Mammary epithelial cell (primary cell): ENCODE results near the gene IL17D.

Source experiments
- EZH2 ChIP-seq: IDR thresholded peaks from 2 replicates; pipeline ENCODE4 v1.6.1; 2012; ENCODE audit warnings: low read length, inconsistent platforms, borderline replicate concordance
- TF ChIP-seq, protein P1 (sequence below), 2 donors: IDR thresholded peaks in 1 of 2; conservative IDR thresholded peaks in 1 of 2; 2 replicates each; pipeline ENCODE4 v1.5.1; 2011 to 2012; ENCODE audit warnings: inconsistent platforms in 2 of 2, low read length in 2 of 2, mild to moderate bottlenecking in 2 of 2, control low read depth in 1 of 2, low read depth in 1 of 2; ENCODE audit not compliant: insufficient read depth in 1 of 2; ENCODE audit errors: extremely low read depth in 1 of 2

DNA sequence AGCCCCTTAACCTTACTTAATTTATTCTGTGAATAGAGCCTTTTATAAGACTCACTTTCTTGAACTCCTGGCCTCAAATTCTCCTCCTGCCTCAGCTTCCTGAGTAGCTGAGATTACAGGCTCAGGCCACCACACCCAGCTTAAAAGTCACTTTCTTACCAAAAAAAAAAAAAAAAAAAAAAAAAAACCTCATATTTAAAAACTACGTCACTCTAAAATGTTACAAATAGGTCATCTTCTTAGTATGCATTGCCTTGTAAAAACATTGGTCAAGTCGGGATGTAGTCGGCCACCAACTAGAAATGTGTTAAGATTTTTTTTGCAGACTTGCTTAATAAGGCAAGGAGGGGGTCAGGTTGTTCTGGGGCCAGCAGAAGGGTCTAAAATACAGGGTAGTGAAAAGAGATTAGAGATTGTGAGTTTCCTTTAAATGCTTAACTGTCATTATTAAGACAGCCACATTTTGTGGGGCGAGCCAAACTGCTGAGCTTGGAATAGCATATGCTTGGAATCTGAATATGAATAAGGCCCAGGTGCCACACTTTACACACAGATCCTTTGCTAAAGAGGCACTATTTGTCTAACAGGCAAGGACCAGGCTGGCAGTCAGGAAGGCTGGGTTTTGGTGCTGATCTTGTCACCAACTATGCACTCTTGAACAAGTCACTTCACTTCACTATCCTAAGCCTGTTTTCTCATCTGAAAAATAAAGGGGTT lies 16.5 kb upstream of the IL17D start:
- no peak for TF ChIP-seq EZH2
- TF ChIP-seq, protein P1, sequence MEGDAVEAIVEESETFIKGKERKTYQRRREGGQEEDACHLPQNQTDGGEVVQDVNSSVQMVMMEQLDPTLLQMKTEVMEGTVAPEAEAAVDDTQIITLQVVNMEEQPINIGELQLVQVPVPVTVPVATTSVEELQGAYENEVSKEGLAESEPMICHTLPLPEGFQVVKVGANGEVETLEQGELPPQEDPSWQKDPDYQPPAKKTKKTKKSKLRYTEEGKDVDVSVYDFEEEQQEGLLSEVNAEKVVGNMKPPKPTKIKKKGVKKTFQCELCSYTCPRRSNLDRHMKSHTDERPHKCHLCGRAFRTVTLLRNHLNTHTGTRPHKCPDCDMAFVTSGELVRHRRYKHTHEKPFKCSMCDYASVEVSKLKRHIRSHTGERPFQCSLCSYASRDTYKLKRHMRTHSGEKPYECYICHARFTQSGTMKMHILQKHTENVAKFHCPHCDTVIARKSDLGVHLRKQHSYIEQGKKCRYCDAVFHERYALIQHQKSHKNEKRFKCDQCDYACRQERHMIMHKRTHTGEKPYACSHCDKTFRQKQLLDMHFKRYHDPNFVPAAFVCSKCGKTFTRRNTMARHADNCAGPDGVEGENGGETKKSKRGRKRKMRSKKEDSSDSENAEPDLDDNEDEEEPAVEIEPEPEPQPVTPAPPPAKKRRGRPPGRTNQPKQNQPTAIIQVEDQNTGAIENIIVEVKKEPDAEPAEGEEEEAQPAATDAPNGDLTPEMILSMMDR (conservative IDR thresholded peaks at IDR 0.05 in 1 of 2, IDR thresholded peaks at IDR 0.05 in 1 of 2; ENCODE audit: extremely low read depth in 1 of 2, insufficient read depth in 1 of 2, low read depth in 1 of 2, low read length in 2 of 2): no peak
